ENCODE results near the gene STK32B. TPM values are rescaled to one million over a fixed set of nuclear protein-coding genes. Genes with fewer than 3 reads are reported as not detected.

Gene STK32B
- total and polyA plus RNA-seq, 2 of the 8 experiments (the other 6 are each of a cell fraction or from before 2014, with no cell fraction given) = 2.3 to 2.5 TPM

DNA sequence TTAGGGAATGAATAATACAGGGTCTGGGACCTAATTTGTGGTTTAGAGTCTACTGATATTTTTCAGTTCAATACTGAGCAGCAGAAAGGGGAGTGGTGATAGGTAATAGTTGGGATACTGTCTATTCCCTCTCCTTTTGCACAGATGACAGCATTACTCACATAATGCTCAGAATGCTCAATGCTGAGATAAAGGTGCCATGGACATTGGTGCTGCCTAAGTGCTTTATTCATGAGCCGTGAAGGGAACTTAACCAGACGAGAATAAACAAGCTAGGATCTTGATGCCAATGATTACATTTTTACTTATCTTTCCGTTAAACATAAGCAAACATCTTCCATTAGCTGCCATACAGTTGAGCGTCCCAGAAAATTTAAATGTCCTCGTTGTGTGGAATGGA is 75.6 kb downstream of the STK32B start:
- FAIRE-seq (no peak), DNase-seq (ENCODE audit: low read depth in 1 of 2, low spot score in 2 of 2) (no peak)
- H3K14ac ChIP-seq (ENCODE audit: insufficient read length) = no peak overlapping the region
- TF ChIP-seq ASH2L (IDR thresholded peaks at IDR 0.05; ENCODE audit: low read length) (no peak), JUN (IDR thresholded peaks at IDR 0.05; ENCODE audit: low read depth, low read length) (no peak), KDM5A (IDR thresholded peaks at IDR 0.05; ENCODE audit: low read length) (no peak), TEAD4 (IDR thresholded peaks at IDR 0.05; ENCODE audit: low read depth, low read length) (no peak)
- H3K23me2 ChIP-seq (ENCODE audit: low read depth, low read length) = peaks cover 3% of the 10 kb centered on the region; the same call in 1 of the 2 replicates
- WGBS, 2 experiments (ENCODE audit: extremely low coverage in 1 of 2, insufficient coverage in 1 of 2, insufficient read length in 1 of 2, insufficient replicate concordance in 2 of 2, low coverage in 1 of 2, low lambda C conversion rate in 2 of 2, missing lambda C conversion rate in 1 of 2) = 92% methylated on average over 5 of the region's 5 CpGs; no CpG with 5 or more reads in 1 of the 2 experiments
- no peak overlapping the region for H3K23ac ChIP-seq (ENCODE audit: insufficient read length)
- no peak overlapping the region for H2BK12ac ChIP-seq (ENCODE audit: low read depth, low read length)
- no peaks in the 10 kb centered on the region for H3K9me3 ChIP-seq (ENCODE audit: insufficient read depth in 2 of 2, low read depth in 1 of 2, low read length in 1 of 2)
- H4K91ac ChIP-seq (replicated peaks; ENCODE audit: insufficient read length, low read length) = no peak overlapping the region
- no peak overlapping the region for H4K8ac ChIP-seq (ENCODE audit: extremely low read depth, insufficient read depth, low read length)
- POLR2A ChIA-PET (ENCODE audit: partially characterized antibody) = no interaction called here
- peaks cover 0 to under 1% of the 10 kb centered on the region in 2 experiments for H4K20me1 ChIP-seq (replicated peaks in 1 of 2; ENCODE audit: control insufficient read depth in 1 of 2, insufficient read depth in 2 of 2, low read length in 2 of 2)
- H3K4ac ChIP-seq (replicated peaks; ENCODE audit: insufficient read length, low read depth, low read length) = no peak overlapping the region
- no peak overlapping the region for H3K4me2 ChIP-seq (ENCODE audit: insufficient read depth in 1 of 2, low read depth in 2 of 2, low read length in 2 of 2)
- no peak overlapping the region for H2BK20ac ChIP-seq (ENCODE audit: low read length)
- H3K9ac ChIP-seq (replicated peaks in 1 of 4; ENCODE audit: extremely low read depth in 1 of 4, low read depth in 3 of 4, low read length in 3 of 4) = no peak overlapping the region
- H3K4me1 ChIP-seq (replicated peaks in 1 of 4; ENCODE audit: control insufficient read depth in 3 of 4, insufficient read depth in 4 of 4, low read length in 3 of 4) = peaks cover 0 to 2% (median 0%) of the 10 kb centered on the region in 4 experiments; a peak in 1 of 7 replicates
- H2BK15ac ChIP-seq (ENCODE audit: low read length) = no peak overlapping the region
- H3K4me3 ChIP-seq (ENCODE audit: extremely low read depth in 1 of 4, insufficient read depth in 2 of 4, low read depth in 3 of 4, low read length in 4 of 4) = no peak overlapping the region
- no peak overlapping the region for H2BK120ac ChIP-seq (replicated peaks; ENCODE audit: low read depth, low read length)
- H2AFZ ChIP-seq (ENCODE audit: low read length) = no peak overlapping the region
- H3K79me2 ChIP-seq (ENCODE audit: control insufficient read depth in 1 of 2, insufficient read depth in 2 of 2, low read length in 2 of 2) = no peaks in the 10 kb centered on the region
- H3K56ac ChIP-seq (replicated peaks; ENCODE audit: insufficient read length, low read depth, low read length) = no peak overlapping the region
- H3K27ac ChIP-seq (ENCODE audit: low read depth, low read length) = no peak overlapping the region
- H2BK5ac ChIP-seq (ENCODE audit: low read depth, low read length) = no peak overlapping the region
- no peak overlapping the region for H4K5ac ChIP-seq (ENCODE audit: insufficient read length, low read depth, low read length)
- no peak overlapping the region for H2AK5ac ChIP-seq (ENCODE audit: low read depth, low read length)
- H3K18ac ChIP-seq (ENCODE audit: extremely low read depth, low read length) = no peak overlapping the region
- no peaks in the 10 kb centered on the region; a peak in 2 of 7 replicates for H3K27me3 ChIP-seq (replicated peaks in 1 of 4; ENCODE audit: control insufficient read depth in 3 of 4, extremely low read depth in 1 of 4, insufficient read depth in 3 of 4, low read length in 3 of 4)
- H3K36me3 ChIP-seq (ENCODE audit: control insufficient read depth in 2 of 4, insufficient read depth in 4 of 4, low read length in 3 of 4) = no peaks in the 10 kb centered on the region
- CTCF ChIA-PET (ENCODE audit: partially characterized antibody) = interaction anchor here (0.9 to 3.8 kb wide), 6 partner anchors 11 to 132 kb away, joined by 3 to 15 read pairs (median 6); partner anchors contain the start of gene STK32B
- no peaks in the 10 kb centered on the region for H3K79me1 ChIP-seq (ENCODE audit: low read depth, low read length)

Measured in H1 (cell line).